Transverse colon (tissue), 3 donors: Measurements from ENCODE around the gene CIRBP.

Experiments used
- POLR2A ChIP-seq: fragments of 450-650 bp; IDR thresholded peaks from one replicate; pipeline ENCODE4 v1.6.1; 2016; ENCODE audit warnings: antibody characterized with exemption, mild to moderate bottlenecking, moderate library complexity
- POLR2AphosphoS5 ChIP-seq, 3 donors: sonication (generic); formaldehyde crosslinking; IDR thresholded peaks; one replicate each; pipeline ENCODE4 v1.6.1; 2016; ENCODE audit warnings: antibody characterized with exemption in 3 of 3

GRCh38 chr19:1295169-1296012 lies 26.3 kb downstream of the CIRBP start:
- TF ChIP-seq POLR2A, result no peak
- no peak for TF ChIP-seq POLR2AphosphoS5 (IDR thresholded peaks at IDR 0.05)
